Measurements from ENCODE around the gene PPM1M.

The PPM1M gene

DNA sequence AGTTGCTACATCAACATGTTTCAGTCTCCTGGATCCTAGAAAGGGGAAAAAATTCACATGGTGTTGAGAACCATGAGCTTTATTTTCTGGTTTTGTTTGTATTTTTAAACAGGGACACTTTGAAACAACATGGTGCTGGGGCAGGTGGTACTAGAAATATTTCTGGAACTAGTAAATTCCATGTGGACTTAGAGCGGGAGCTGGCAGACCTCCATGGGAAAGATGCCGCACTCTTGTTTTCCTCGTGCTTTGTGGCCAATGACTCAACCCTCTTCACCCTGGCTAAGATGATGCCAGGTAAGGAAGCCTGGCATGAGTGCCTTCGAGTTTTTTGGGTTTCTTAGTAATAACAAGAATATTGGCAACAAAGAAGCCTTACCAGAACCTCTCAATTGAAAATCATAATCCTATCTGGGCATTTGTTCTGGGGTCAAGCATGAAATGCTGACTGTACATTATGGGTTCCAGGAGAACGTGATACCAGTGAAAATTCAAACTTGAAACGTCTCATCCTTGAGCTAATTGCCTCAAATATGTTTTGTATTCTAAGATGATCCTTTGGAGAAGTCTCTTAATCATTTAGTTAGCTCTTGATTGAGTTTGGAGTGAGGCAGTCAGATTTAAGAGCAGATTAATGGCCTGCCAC is 39.7 kb upstream of the PPM1M start:
- Mint-ChIP-seq H3K4me1 (peaks cover 8% of the 10 kb centered on the region), H3K4me3 (no peak overlapping the region), H3K27ac (no peak overlapping the region), H3K36me3 (ENCODE audit: low read depth) (peaks cover 89% of the 10 kb centered on the region), H3K9me3 (no peaks in the 10 kb centered on the region), H3K27me3 (ENCODE audit: low read depth) (peaks cover 3% of the 10 kb centered on the region)
- TF ChIP-seq, protein P1, sequence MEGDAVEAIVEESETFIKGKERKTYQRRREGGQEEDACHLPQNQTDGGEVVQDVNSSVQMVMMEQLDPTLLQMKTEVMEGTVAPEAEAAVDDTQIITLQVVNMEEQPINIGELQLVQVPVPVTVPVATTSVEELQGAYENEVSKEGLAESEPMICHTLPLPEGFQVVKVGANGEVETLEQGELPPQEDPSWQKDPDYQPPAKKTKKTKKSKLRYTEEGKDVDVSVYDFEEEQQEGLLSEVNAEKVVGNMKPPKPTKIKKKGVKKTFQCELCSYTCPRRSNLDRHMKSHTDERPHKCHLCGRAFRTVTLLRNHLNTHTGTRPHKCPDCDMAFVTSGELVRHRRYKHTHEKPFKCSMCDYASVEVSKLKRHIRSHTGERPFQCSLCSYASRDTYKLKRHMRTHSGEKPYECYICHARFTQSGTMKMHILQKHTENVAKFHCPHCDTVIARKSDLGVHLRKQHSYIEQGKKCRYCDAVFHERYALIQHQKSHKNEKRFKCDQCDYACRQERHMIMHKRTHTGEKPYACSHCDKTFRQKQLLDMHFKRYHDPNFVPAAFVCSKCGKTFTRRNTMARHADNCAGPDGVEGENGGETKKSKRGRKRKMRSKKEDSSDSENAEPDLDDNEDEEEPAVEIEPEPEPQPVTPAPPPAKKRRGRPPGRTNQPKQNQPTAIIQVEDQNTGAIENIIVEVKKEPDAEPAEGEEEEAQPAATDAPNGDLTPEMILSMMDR (IDR thresholded peaks at IDR 0.05; ENCODE audit: unreplicated experiment in 3 of 3), result no peak

DNA sequence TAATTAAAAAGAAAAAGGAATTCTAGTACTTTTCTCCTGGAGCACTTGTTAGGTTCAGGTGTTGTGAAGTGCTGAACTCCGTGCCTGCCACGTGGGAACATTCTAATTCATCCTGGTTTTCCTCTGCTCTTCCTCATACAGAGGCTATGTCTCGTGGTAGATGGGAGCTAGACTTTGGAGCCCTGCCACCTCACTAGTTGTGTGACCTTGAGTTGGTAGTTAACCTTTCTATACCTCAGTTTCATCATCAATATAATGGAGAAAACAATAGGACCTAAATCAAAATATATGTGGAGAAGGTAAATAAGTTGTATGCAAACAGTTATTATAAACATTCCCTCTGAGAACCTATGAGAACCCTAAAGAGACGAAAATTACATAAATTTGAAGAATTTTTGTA is 37.0 kb upstream of the PPM1M start:
- no peaks in the 10 kb centered on the region for H3K27me3 Mint-ChIP-seq (ENCODE audit: low read depth)
- no peak overlapping the region for H3K4me3 Mint-ChIP-seq
- H3K9me3 Mint-ChIP-seq, result no peaks in the 10 kb centered on the region
- H3K4me1 Mint-ChIP-seq, result no peaks in the 10 kb centered on the region
- H3K36me3 Mint-ChIP-seq (ENCODE audit: low read depth), result peaks cover 89% of the 10 kb centered on the region
- no peak overlapping the region for H3K27ac Mint-ChIP-seq
- TF ChIP-seq, protein P1 (IDR thresholded peaks at IDR 0.05; ENCODE audit: unreplicated experiment in 3 of 3), result no peak

DNA sequence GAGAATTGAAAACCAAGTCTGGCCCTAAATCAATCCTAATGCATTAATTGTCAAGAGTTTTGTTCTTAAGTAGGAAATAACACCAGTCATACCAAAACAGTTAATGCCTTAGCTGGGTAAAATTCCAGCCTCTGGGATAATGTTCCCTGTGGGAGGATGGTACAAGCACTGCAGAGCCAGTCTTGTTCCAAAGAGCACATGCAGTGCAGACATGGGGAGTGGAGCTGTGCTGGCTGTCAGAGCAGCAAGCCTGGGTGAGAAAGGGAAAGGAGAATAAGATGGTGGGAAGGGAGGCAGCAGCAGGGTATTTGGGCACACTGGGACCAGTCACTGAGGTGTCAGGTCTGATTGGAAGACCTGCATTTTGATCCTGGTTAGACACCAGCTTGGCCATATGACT is 35.5 kb upstream of the PPM1M start:
- Mint-ChIP-seq H3K9me3 (no peaks in the 10 kb centered on the region), H3K27ac (no peak overlapping the region), H3K4me3 (no peak overlapping the region), H3K36me3 (ENCODE audit: low read depth) (peaks cover 88% of the 10 kb centered on the region), H3K4me1 (no peaks in the 10 kb centered on the region), H3K27me3 (ENCODE audit: low read depth) (no peaks in the 10 kb centered on the region)
- TF ChIP-seq, protein P1 (IDR thresholded peaks at IDR 0.05; ENCODE audit: unreplicated experiment in 3 of 3), result no peak

DNA sequence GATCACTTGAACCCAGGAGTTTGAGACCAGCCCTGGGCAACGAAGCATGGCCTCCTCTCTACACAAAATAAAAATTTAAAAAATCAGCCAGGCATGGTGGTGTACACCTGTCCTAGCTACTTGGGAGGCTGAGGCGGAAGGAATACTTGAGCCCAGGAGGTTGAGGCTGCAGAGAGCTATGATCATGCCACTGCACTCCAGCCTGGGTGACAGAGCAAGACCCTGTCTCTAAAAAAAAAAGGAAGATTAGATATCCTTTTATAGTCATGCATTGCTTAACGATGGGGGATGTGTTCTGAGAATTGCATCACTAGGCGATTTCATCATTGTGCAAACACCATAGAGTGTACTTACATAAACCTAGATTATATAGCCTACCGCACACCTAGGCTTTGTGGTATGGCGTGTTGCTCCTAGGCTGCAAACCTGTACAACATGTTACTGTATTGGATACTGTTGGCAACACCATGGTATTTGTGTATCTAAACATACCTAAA is 35.0 kb upstream of the PPM1M start:
- Mint-ChIP-seq H3K4me1 (no peaks in the 10 kb centered on the region), H3K27me3 (ENCODE audit: low read depth) (no peaks in the 10 kb centered on the region), H3K27ac (no peak overlapping the region), H3K4me3 (no peak overlapping the region), H3K36me3 (ENCODE audit: low read depth) (peaks cover 88% of the 10 kb centered on the region), H3K9me3 (no peaks in the 10 kb centered on the region)
- TF ChIP-seq, protein P1 (IDR thresholded peaks at IDR 0.05; ENCODE audit: unreplicated experiment in 3 of 3), result no peak

DNA sequence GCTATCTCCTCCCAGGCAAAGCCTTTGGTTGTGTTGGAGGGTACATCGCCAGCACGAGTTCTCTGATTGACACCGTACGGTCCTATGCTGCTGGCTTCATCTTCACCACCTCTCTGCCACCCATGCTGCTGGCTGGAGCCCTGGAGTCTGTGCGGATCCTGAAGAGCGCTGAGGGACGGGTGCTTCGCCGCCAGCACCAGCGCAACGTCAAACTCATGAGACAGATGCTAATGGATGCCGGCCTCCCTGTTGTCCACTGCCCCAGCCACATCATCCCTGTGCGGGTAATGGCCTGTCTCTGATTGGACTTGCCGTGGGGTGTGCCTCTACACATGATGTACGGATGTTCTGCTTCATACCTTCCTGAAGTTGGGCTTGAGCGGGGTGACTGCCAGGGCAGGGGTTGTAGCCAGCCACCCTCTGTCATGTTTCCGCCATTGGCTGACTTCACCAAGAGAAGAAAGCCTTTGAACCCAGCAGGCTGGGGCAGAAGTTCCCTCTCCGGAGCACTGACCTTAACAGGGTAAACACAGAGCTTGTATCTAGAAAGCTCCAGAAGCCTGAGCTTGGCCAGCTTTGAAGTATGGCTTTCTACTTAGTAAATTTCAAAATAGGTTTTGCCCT is 34.2 kb upstream of the PPM1M start:
- Mint-ChIP-seq H3K27me3 (ENCODE audit: low read depth) (no peaks in the 10 kb centered on the region), H3K9me3 (no peaks in the 10 kb centered on the region), H3K4me1 (peaks cover under 1% of the 10 kb centered on the region), H3K36me3 (ENCODE audit: low read depth) (peaks cover 83% of the 10 kb centered on the region), H3K27ac (no peak overlapping the region), H3K4me3 (no peak overlapping the region)
- TF ChIP-seq, protein P1 (IDR thresholded peaks at IDR 0.05; ENCODE audit: unreplicated experiment in 3 of 3), result no peak

DNA sequence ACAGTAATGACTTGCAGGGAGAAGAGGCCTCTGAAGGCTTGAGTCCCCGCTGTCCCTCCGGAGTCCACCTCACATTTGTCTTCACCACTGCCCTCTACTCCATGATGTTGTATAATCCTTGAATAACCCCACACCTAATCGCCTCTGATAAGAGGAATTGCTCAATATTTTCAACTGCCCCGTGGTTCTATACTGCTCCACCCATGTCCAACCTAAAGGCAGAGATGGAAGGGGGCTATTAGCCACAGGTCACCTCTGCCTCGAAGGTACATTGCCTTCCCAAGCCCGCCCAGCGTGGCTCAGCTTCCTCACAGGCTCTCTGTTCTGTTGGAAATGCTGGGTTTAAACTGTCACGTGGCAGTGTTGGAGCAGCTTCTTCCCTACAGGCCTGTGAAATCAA is 32.6 kb upstream of the PPM1M start:
- no peak overlapping the region for H3K4me3 Mint-ChIP-seq
- no peaks in the 10 kb centered on the region for H3K27me3 Mint-ChIP-seq (ENCODE audit: low read depth)
- H3K9me3 Mint-ChIP-seq, result no peaks in the 10 kb centered on the region
- H3K4me1 Mint-ChIP-seq, result peaks cover 14% of the 10 kb centered on the region
- TF ChIP-seq, protein P1 (IDR thresholded peaks at IDR 0.05; ENCODE audit: unreplicated experiment in 3 of 3), result no peak
- H3K27ac Mint-ChIP-seq, result no peak overlapping the region
- peaks cover 73% of the 10 kb centered on the region for H3K36me3 Mint-ChIP-seq (ENCODE audit: low read depth)
